HCT116 (cell line): ENCODE measurements around the gene LUC7L2. TPM values are rescaled to one million over a fixed set of nuclear protein-coding genes. Genes with fewer than 3 reads are reported as not detected.

Source experiments
- ATAC-seq: fragments of 200-7000 bp; cut with Tn5 transposase; 2 replicates; pipeline ENCODE4 v1.9.1; 2020; ENCODE audit warnings: mild to moderate bottlenecking, moderate library complexity
- BruUV-seq: library from RNA; stranded (reverse); fragments of 400-500 nt; replicated peaks from 2 replicates; lab custom pipeline; 2021; lab: Mats Ljungman, UMichigan
- CTCF ChIA-PET: fragments of 300-600 bp; sonication (Branson Sonifier 250); formaldehyde crosslinking; loops from one replicate; lab custom pipeline; 2021; ENCODE audit warnings: antibody characterized with exemption; lab: Charles Lee
- POLR2A ChIA-PET: fragments of 300-600, 350-600 bp; sonication (Branson Sonifier 250); formaldehyde crosslinking; loops from one replicate; lab custom pipeline; 2021; ENCODE audit warnings: antibody characterized with exemption; lab: Charles Lee
- RAD21 ChIA-PET, 2 experiments: fragments of 300-600 bp; sonication (Branson Sonifier 250); formaldehyde crosslinking; loops; one replicate each; lab custom pipeline; 2023; ENCODE audit warnings: low total read pairs in 2 of 2; ENCODE audit not compliant: uncharacterized antibody in 2 of 2, unreplicated experiment in 2 of 2, low non-redundant PET in 1 of 2; lab: Charles Lee
- DNase-seq: peaks from one replicate; pipeline ENCODE4 v3.0.0-alpha.2; 2010; ENCODE audit warnings: low read depth, low spot score
- H2AFZ ChIP-seq: fragments of 200-600 bp; shearing (Covaris generic), sonication (generic); 2 replicates; pipeline ENCODE4 v1.6.1; 2017; ENCODE audit warnings: low read depth, mixed run types, mixed read lengths, antibody characterized with exemption, low read length; ENCODE audit not compliant: poor library complexity, severe bottlenecking
- H3K27ac ChIP-seq: 2 replicates; pipeline ENCODE4 v1.5.1; 2012; ENCODE audit warnings: low read depth, low read length
- H3K27me3 ChIP-seq: fragments of 200-600 bp; sonication (generic); 2 replicates; pipeline ENCODE4 v1.6.1; 2016; ENCODE audit warnings: mixed run types, low read length, mixed read lengths; ENCODE audit not compliant: insufficient read depth
- H3K36me3 ChIP-seq, 2 experiments: fragments of 200-500 bp in 1 of 2; fragments of 200-600 bp in 1 of 2; sonication (Bioruptor generic) in 1 of 2; sonication (generic) in 1 of 2; 2 replicates each; pipeline versions ENCODE4 v1.5.1 to v1.6.1; 2014 to 2016; ENCODE audit warnings: low read length in 2 of 2, inconsistent platforms in 1 of 2, mixed read lengths in 1 of 2, mixed run types in 1 of 2; ENCODE audit not compliant: insufficient read depth in 2 of 2, control insufficient read depth in 1 of 2
- H3K4me1 ChIP-seq, 2 experiments: fragments of 200-600 bp in 1 of 2; sonication (generic) in 1 of 2; 2 replicates each; pipeline versions ENCODE4 v1.5.1 to v1.6.1; 2012 to 2017; ENCODE audit warnings: low read length in 2 of 2, inconsistent platforms in 1 of 2, mild to moderate bottlenecking in 1 of 2, mixed read lengths in 1 of 2, mixed run types in 1 of 2, moderate library complexity in 1 of 2; ENCODE audit not compliant: insufficient read depth in 2 of 2, control insufficient read depth in 1 of 2
- H3K4me2 ChIP-seq: fragments of 200-600 bp; sonication (generic); 2 replicates; pipeline ENCODE4 v1.6.1; 2017; ENCODE audit warnings: mixed run types, low read length, mixed read lengths
- H3K4me3 ChIP-seq, 2 experiments: fragments of 200-600 bp in 1 of 2; sonication (generic) in 1 of 2; replicated peaks in 1 of 2; 2 replicates each; pipeline ENCODE4 v1.5.1; 2011 to 2016; ENCODE audit warnings: low read length in 2 of 2, control low read depth in 1 of 2, low read depth in 1 of 2, mild to moderate bottlenecking in 1 of 2, mixed read lengths in 1 of 2, mixed run types in 1 of 2
- H3K79me2 ChIP-seq: fragments of 200-600 bp; sonication (generic); 2 replicates; pipeline ENCODE4 v1.6.1; 2017; ENCODE audit warnings: mild to moderate bottlenecking, mixed run types, low read length, moderate library complexity, mixed read lengths; ENCODE audit not compliant: insufficient read depth
- H3K9ac ChIP-seq: fragments of 200-600 bp; sonication (generic); 2 replicates; pipeline ENCODE4 v1.6.1; 2016; ENCODE audit warnings: low read length, mixed read lengths
- H3K9me2 ChIP-seq: fragments of 200-600 bp; sonication (generic), shearing (Covaris generic); 2 replicates; pipeline ENCODE4 v1.6.1; 2017; ENCODE audit warnings: mixed run types, mild to moderate bottlenecking, moderate library complexity; ENCODE audit not compliant: insufficient read depth
- H3K9me3 ChIP-seq, 2 experiments: fragments of 200-500 bp in 1 of 2; fragments of 200-600 bp in 1 of 2; sonication (Bioruptor generic) in 1 of 2; sonication (generic) in 1 of 2; 2 replicates each; pipeline ENCODE4 v1.6.1; 2014 to 2017; ENCODE audit warnings: low read length in 2 of 2, mixed read lengths in 2 of 2, inconsistent platforms in 1 of 2, low read depth in 1 of 2, mild to moderate bottlenecking in 1 of 2, mixed run types in 1 of 2, moderate library complexity in 1 of 2; ENCODE audit not compliant: control insufficient read depth in 1 of 2, insufficient read depth in 1 of 2
- H4K20me1 ChIP-seq: fragments of 200-600 bp; sonication (generic), shearing (Covaris generic); 2 replicates; pipeline ENCODE4 v1.6.1; 2017; ENCODE audit warnings: mixed run types, mild to moderate bottlenecking, moderate library complexity; ENCODE audit not compliant: insufficient read depth
- CBX3 ChIP-seq: IDR thresholded peaks from 2 replicates; pipeline ENCODE4 v1.6.1; 2012; ENCODE audit warnings: low read depth
- CEBPB ChIP-seq: IDR thresholded peaks from 2 replicates; pipeline ENCODE4 v1.6.1; 2012; ENCODE audit warnings: low read depth
- CTCF ChIP-seq, 3 experiments: fragments of 200-600 bp in 1 of 3; sonication (generic) in 1 of 3; IDR thresholded peaks in 2 of 3; conservative IDR thresholded peaks in 1 of 3; 2 replicates each; pipeline ENCODE4 v1.5.1; 2012 to 2017; ENCODE audit warnings: low read depth in 2 of 3, low read length in 2 of 3, antibody characterized with exemption in 1 of 3, borderline replicate concordance in 1 of 3, control low read depth in 1 of 3, mild to moderate bottlenecking in 1 of 3, mixed read lengths in 1 of 3, mixed run types in 1 of 3, moderate library complexity in 1 of 3; ENCODE audit not compliant: insufficient read depth in 1 of 3
- EGR1 ChIP-seq: IDR thresholded peaks from 2 replicates; pipeline ENCODE4 v1.6.1; 2012; ENCODE audit warnings: low read depth
- EZH2phosphoT487 ChIP-seq: fragments of 200-600 bp; IDR thresholded peaks from 2 replicates; pipeline ENCODE4 v1.6.1; 2018; ENCODE audit warnings: antibody characterized with exemption, borderline replicate concordance
- FOSL1 ChIP-seq: IDR thresholded peaks from 2 replicates; pipeline ENCODE4 v1.6.1; 2012; ENCODE audit warnings: low read depth
- JUND ChIP-seq: IDR thresholded peaks from 2 replicates; pipeline ENCODE4 v1.6.1; 2012
- POLR2A ChIP-seq: IDR thresholded peaks from 2 replicates; pipeline ENCODE4 v1.7.0; 2011; ENCODE audit warnings: borderline replicate concordance; ENCODE audit not compliant: insufficient read depth, insufficient read length; ENCODE audit errors: extremely low read depth
- POLR2AphosphoS5 ChIP-seq: IDR thresholded peaks from 2 replicates; pipeline ENCODE4 v1.6.1; 2011; ENCODE audit warnings: mild to moderate bottlenecking, low read depth, low read length, moderate library complexity
- RAD21 ChIP-seq: IDR thresholded peaks from 2 replicates; pipeline ENCODE4 v1.6.1; 2012; ENCODE audit warnings: low read depth, mild to moderate bottlenecking
- SIN3A ChIP-seq: IDR thresholded peaks from 2 replicates; pipeline ENCODE4 v1.6.1; 2012; ENCODE audit warnings: low read depth
- SP1 ChIP-seq: IDR thresholded peaks from 2 replicates; pipeline ENCODE4 v1.6.1; 2012; ENCODE audit warnings: low read depth
- SRF ChIP-seq: IDR thresholded peaks from 2 replicates; pipeline ENCODE4 v1.6.1; 2012; ENCODE audit warnings: low read depth
- YY1 ChIP-seq: IDR thresholded peaks from 2 replicates; pipeline ENCODE4 v1.6.1; 2011; ENCODE audit warnings: low read length, low read depth, moderate library complexity, mild to moderate bottlenecking; ENCODE audit not compliant: insufficient replicate concordance; ENCODE audit errors: extremely low read depth
- ZBTB33 ChIP-seq: IDR thresholded peaks from 2 replicates; pipeline ENCODE4 v1.6.1; 2011; ENCODE audit warnings: mild to moderate bottlenecking, low read length, moderate library complexity; ENCODE audit not compliant: insufficient replicate concordance; ENCODE audit errors: extremely low read depth
- ZFX ChIP-seq: fragments of 450-650 bp; IDR thresholded peaks from 2 replicates; pipeline ENCODE4 v1.6.1; 2017
- intact Hi-C: fragments of 100-400 bp; cut with micrococcal nuclease; formaldehyde crosslinking; loops from 2 replicates; pipeline ENCODE4 v1.10.0; 2022
- total RNA-seq: library from RNA; stranded (reverse); gene quantifications from one replicate; pipeline ENCODE4 v1.2.1, GENCODE V29; 2021; ENCODE audit not compliant: unreplicated experiment
- TF ChIP-seq, protein P1 (sequence below): IDR thresholded peaks from 2 replicates; pipeline ENCODE4 v1.6.1; 2012

Gene LUC7L2
- total RNA-seq, 1 experiment from 2014 or later, result 98.8 TPM

- CTCF ChIA-PET, result no interaction called here
- BruUV-seq, result no TSS peak
- peaks cover 17% of the 10 kb centered on the region for H4K20me1 ChIP-seq
- ATAC-seq, result no peak
- H3K4me1 ChIP-seq, result no peaks in the 10 kb centered on the region
- DNase-seq, result no peak
- no peak overlapping the region for H3K4me2 ChIP-seq
- H3K36me3 ChIP-seq, result peaks cover 15 to 26% of the 10 kb centered on the region in 2 experiments; a peak in 3 of 4 replicates
- H2AFZ ChIP-seq, result no peak overlapping the region
- no peaks in the 10 kb centered on the region for H3K9me3 ChIP-seq
- POLR2A ChIA-PET, result no interaction called here
- no peak overlapping the region for H3K9ac ChIP-seq
- intact Hi-C loops, result no loop called here
- H3K9me2 ChIP-seq, result no peaks in the 10 kb centered on the region
- H3K4me3 ChIP-seq, result no peak overlapping the region
- no peak for TF ChIP-seq EZH2phosphoT487
- TF ChIP-seq ZBTB33, result no peak
- TF ChIP-seq JUND, result no peak
- no peak for TF ChIP-seq FOSL1
- TF ChIP-seq SRF, result no peak
- no peak for TF ChIP-seq SP1
- RAD21 ChIA-PET, result no interaction called here
- H3K27me3 ChIP-seq, result no peaks in the 10 kb centered on the region
- H3K79me2 ChIP-seq, result peaks cover 92% of the 10 kb centered on the region
- no peak overlapping the region for H3K27ac ChIP-seq
Observed at GRCh38 chr7:139397192-139397591, 37.5 kb downstream of the LUC7L2 start.

- H3K36me3 ChIP-seq, result peaks cover 47 to 60% of the 10 kb centered on the region in 2 experiments
- TF ChIP-seq FOSL1 (no peak), SIN3A (no peak), CTCF (IDR thresholded peaks at IDR 0.05 in 2 of 3, conservative IDR thresholded peaks at IDR 0.05 in 1 of 3; ENCODE audit: borderline replicate concordance in 1 of 3, insufficient read depth in 1 of 3, low read depth in 2 of 3, low read length in 2 of 3) (no peak), YY1 (no peak), RAD21 (no peak), ZBTB33 (no peak), ZFX (no peak), CEBPB (no peak), CBX3 (no peak), EGR1 (no peak), SP1 (no peak), POLR2AphosphoS5 (no peak), POLR2A (no peak)
- TF ChIP-seq, protein P1, sequence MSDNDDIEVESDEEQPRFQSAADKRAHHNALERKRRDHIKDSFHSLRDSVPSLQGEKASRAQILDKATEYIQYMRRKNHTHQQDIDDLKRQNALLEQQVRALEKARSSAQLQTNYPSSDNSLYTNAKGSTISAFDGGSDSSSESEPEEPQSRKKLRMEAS, result no peak
Observed at GRCh38 chr7:139403601-139404000, 43.9 kb downstream of the LUC7L2 start.

More at GRCh38 chr7:139403601-139404000, 43.9 kb downstream of the LUC7L2 start:
- Histone ChIP-seq H3K79me2 (peaks cover 68% of the 10 kb centered on the region), H3K4me3 (no peak overlapping the region), H3K9me3 (no peaks in the 10 kb centered on the region), H3K27me3 (no peaks in the 10 kb centered on the region), H3K9me2 (no peaks in the 10 kb centered on the region), H4K20me1 (peaks cover 12% of the 10 kb centered on the region), H3K4me1 (no peaks in the 10 kb centered on the region), H2AFZ (no peak overlapping the region), H3K9ac (no peak overlapping the region), H3K4me2 (no peak overlapping the region), H3K27ac (no peak overlapping the region)
- DNase-seq (no peak), ATAC-seq (no peak)
- BruUV-seq, result no TSS peak
- ChIA-PET RAD21 (no interaction called here), CTCF (no interaction called here), POLR2A (no interaction called here)
- intact Hi-C loops, result no loop called here
